SIG-M5 (cell line): ENCODE results near the gene TMEM259.
"Not testable (repeated sequence)": the region's sequence is repeated elsewhere in the genome, so short reads cannot be mapped to it uniquely, and the experiment has no call there.

Source experiments
- DNase-seq: peaks from one replicate; lab custom pipeline; 2025; lab: John Stamatoyannopoulos, UW

Gene TMEM259

GRCh38 chr19:1039646-1040475 is 18.9 kb upstream of the TMEM259 start, which contains the start of gene ABCA7:
Gene ABCA7 (plus strand): TSS chr19:1040107. CDS start chr19:1041362, 1,255 bp downstream.
- DNase-seq, result peak; percentile 66

- DNase-seq, result no peak
Measured at GRCh38 chr19:1038978-1039645, 18.2 kb upstream of the TMEM259 start.

- no peak for DNase-seq
Measured at GRCh38 chr19:1037621-1038064, 16.7 kb upstream of the TMEM259 start.

- no peak for DNase-seq
Measured at GRCh38 chr19:1035998-1036621, 15.2 kb upstream of the TMEM259 start.

- no peak for DNase-seq
Measured at GRCh38 chr19:1032264-1032867, 11.4 kb upstream of the TMEM259 start.

GRCh38 chr19:1028062-1028926 is 7.4 kb upstream of the TMEM259 start:
- no peak for DNase-seq

- no peak for DNase-seq
Measured at GRCh38 chr19:1027650-1028061, 6.7 kb upstream of the TMEM259 start.

DNA sequence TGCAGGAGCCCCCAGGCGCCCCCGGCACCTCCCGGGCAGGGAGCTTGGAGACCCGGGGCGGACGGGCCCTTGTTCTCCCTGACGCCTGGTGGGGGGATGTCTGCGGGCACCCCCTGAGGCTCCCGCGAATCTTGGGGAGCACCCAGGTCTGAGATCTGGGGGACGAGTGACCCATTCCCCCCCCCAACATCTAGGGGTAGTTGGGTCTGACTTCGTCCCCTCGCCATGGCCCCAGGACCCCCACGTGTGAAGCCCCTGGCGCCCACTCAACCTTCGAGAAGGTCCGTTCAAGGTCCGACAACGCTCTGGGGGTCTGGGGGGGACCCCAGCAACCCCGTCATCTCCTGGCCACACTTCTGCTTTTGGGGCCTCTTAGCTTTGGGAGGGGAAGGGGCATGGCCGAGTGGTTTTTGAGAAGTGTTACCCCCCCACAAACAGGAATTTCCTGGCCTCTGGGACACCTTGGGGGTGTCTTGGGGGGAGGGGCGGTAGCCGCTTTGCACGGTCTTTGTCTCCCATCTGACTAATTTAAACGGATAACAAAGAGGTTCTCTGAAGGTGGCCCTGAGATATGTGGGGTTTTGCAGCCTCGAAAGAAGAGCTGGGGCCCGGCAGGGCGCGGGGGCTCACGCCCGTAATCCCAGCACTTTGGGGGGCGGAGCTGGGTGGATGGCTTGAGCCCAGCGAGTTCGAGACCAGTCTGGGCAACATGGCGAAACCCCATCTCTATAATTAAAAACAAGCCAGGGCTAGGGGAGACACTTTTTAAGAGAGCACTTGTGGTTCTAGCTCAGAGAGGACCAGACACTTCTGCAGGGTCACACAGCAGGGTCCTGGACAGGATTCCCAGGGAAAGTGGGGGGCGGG is 6.1 kb upstream of the TMEM259 start:
- no peak for DNase-seq

- no peak for DNase-seq
Measured at GRCh38 chr19:1025960-1026782, 5.2 kb upstream of the TMEM259 start, which contains the start of gene CNN2. Gene CNN2 (plus strand): TSS chr19:1026608. CDS start chr19:1026662, 54 bp downstream.

- DNase-seq, result not testable (repeated sequence)
Measured at GRCh38 chr19:1025080-1025479, 4.2 kb upstream of the TMEM259 start.

GRCh38 chr19:1023883-1024188 is 2.9 kb upstream of the TMEM259 start:
- not testable (repeated sequence) for DNase-seq

GRCh38 chr19:1019980-1020867 is 699 bp downstream of the TMEM259 start:
- no peak for DNase-seq

GRCh38 chr19:1019616-1019961 is 1.3 kb downstream of the TMEM259 start:
- no peak for DNase-seq

DNA sequence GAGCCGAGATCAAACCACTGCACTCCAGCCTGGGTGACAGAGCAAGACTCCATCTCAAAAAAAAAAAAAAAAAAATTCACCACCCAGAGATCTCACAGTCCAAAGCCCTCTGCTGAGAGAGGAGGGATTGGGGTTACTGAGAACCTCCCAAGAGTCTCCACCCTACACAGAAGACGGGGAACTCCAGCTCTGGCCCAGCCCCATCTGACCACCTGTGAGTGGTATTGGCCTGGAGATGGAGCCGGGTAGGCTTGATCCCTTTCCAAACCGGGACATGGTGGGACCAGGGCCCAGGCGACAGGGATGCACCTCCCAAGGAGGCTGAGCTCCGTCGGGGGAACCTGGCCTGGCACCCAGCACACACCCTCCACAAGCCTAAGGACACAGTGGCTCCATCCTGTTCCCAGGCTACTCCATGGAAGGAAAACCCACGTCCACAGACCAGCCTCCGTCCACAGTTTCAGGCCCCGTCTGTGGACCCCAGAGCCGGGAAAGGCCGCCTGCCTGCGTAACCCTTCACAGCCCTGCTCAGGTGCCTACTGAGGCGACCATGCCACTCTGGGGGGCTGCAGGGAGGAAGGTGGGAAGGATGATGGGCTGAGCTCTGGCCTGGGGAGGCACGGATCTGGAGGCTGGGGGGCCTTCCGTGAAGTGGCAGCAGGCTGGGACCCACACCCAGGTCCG is 1.8 kb downstream of the TMEM259 start:
- no peak for DNase-seq

DNA sequence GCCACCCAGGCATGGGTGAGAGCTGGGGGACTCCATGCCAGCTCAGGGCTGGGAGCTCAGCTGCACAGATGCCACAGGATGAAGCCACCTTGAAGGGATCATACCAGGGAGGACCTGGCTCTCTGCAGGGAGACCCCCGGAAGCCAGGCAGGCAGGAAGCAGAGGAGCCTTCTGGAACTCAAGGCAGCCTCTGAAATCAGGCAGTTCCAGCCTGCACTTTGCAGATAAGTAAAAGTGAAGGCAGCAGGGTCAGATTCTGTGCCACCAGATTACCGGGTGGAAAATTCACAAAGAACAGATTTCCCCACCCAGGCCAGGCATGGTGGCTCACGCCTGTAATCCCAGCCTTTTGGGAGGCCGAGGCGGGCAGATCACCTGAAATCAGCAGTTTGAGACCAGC is 2.5 kb downstream of the TMEM259 start:
- no peak for DNase-seq

- no peak for DNase-seq
Measured at GRCh38 chr19:1017906-1018305, 3.0 kb downstream of the TMEM259 start.

- no peak for DNase-seq
Measured at GRCh38 chr19:1017115-1017905, 3.6 kb downstream of the TMEM259 start.
